ENCODE measurements around the gene GABARAP. TPM values are rescaled to one million over a fixed set of nuclear protein-coding genes. Genes with fewer than 3 reads are reported as not detected.
"Not testable (repeated sequence)": the region's sequence is repeated elsewhere in the genome, so short reads cannot be mapped to it uniquely, and the experiment has no call there.

Gene GABARAP
- total RNA-seq, 1 experiment from 2014 or later: 228 TPM

DNA sequence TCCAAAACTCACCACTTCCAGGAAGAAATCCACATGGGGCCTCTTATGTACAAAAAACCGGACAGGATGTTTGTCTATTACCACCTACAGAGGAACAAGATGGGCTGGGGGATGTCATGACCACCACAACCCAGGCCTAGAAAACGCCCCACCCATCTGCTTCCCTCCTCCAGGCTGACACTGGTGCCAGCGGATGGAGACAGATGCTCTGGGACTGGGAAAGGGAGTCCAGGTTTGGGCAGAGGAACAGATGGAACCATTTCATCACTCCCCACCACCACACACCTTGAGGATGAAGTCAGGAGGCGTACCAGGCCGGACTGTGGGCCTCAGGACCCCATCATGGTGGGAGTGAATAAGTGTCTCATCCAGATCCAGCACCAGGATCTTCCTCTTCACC, 4.5 kb upstream of the GABARAP start (continued):
- TF ChIP-seq, protein P1, sequence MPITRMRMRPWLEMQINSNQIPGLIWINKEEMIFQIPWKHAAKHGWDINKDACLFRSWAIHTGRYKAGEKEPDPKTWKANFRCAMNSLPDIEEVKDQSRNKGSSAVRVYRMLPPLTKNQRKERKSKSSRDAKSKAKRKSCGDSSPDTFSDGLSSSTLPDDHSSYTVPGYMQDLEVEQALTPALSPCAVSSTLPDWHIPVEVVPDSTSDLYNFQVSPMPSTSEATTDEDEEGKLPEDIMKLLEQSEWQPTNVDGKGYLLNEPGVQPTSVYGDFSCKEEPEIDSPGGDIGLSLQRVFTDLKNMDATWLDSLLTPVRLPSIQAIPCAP (CRISPR knock-in tag; IDR thresholded peaks at IDR 0.05): no peak
- no peak for TF ChIP-seq PRRX2 (CRISPR knock-in tag; IDR thresholded peaks at IDR 0.05)
- TF ChIP-seq, protein P2, sequence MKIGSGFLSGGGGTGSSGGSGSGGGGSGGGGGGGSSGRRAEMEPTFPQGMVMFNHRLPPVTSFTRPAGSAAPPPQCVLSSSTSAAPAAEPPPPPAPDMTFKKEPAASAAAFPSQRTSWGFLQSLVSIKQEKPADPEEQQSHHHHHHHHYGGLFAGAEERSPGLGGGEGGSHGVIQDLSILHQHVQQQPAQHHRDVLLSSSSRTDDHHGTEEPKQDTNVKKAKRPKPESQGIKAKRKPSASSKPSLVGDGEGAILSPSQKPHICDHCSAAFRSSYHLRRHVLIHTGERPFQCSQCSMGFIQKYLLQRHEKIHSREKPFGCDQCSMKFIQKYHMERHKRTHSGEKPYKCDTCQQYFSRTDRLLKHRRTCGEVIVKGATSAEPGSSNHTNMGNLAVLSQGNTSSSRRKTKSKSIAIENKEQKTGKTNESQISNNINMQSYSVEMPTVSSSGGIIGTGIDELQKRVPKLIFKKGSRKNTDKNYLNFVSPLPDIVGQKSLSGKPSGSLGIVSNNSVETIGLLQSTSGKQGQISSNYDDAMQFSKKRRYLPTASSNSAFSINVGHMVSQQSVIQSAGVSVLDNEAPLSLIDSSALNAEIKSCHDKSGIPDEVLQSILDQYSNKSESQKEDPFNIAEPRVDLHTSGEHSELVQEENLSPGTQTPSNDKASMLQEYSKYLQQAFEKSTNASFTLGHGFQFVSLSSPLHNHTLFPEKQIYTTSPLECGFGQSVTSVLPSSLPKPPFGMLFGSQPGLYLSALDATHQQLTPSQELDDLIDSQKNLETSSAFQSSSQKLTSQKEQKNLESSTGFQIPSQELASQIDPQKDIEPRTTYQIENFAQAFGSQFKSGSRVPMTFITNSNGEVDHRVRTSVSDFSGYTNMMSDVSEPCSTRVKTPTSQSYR (CRISPR knock-in tag; IDR thresholded peaks at IDR 0.05): no peak

DNA sequence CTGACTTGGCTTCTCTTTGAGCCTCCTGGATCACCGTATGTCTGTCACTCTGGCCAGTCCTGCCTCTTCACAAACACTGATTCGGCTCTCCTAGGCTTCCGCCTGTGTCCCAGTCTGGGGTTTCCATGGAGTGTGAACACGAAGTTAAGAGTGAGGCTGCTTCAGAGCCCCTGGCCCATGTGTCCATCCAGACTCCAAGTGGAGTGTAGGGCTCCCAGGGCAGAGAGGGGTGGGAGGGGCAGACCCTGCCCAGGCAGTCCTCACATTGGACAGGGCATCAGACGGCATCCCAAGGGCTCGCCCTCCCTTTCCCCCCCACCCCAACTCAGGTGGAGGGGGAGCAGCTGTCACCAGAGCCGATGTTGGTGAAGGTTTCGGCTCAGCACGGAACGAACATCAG, 1.6 kb upstream of the GABARAP start:
- not testable (repeated sequence) for DNase-seq (ENCODE audit: low spot score); ATAC-seq; H3K27me3 Mint-ChIP-seq (ENCODE audit: low read depth); H3K9me3 Mint-ChIP-seq
- H3K36me3 Mint-ChIP-seq: peaks cover 33% of the 10 kb centered on the region
- H3K4me3 Mint-ChIP-seq: peak overlapping the region; percentile 90; the same call in 1 of the 2 replicates
- ChIA-PET CTCF (interaction anchor here (3.4 kb wide), 2 partner anchors 24 to 38 kb away, joined by 16 to 21 read pairs; partner anchors contain the start of genes ACADVL, DLG4 and SLC2A4), POLR2A (interaction anchor here (1.0 kb wide), 1 partner anchor 9 kb away, joined by 4 read pairs; the partner anchor contains the start of gene DVL2)
- peak overlapping the region; percentile 76; the same call in 1 of the 2 replicates for H3K27ac Mint-ChIP-seq
- peaks cover 33% of the 10 kb centered on the region for H3K4me1 Mint-ChIP-seq

DNA sequence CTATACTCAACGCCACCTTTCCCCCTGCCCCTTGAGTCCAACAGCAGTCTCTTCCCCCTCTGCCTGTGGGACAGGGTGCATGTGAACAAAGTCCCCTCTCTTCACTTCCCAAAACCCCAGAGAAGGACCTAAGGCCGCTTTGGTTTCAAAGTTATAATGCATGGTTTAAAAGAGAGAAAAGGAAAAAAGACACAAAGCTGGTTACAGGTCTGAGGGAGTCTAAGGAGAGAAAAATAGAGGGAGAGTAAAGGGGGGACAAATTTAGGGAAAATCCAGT, 1.1 kb upstream of the GABARAP start:
- TF ChIP-seq, protein P3, sequence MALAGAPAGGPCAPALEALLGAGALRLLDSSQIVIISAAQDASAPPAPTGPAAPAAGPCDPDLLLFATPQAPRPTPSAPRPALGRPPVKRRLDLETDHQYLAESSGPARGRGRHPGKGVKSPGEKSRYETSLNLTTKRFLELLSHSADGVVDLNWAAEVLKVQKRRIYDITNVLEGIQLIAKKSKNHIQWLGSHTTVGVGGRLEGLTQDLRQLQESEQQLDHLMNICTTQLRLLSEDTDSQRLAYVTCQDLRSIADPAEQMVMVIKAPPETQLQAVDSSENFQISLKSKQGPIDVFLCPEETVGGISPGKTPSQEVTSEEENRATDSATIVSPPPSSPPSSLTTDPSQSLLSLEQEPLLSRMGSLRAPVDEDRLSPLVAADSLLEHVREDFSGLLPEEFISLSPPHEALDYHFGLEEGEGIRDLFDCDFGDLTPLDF (CRISPR knock-in tag; IDR thresholded peaks at IDR 0.05): no peak
- TF ChIP-seq ZNF416 (CRISPR knock-in tag; IDR thresholded peaks at IDR 0.05): no peak
- TF ChIP-seq, protein P4, sequence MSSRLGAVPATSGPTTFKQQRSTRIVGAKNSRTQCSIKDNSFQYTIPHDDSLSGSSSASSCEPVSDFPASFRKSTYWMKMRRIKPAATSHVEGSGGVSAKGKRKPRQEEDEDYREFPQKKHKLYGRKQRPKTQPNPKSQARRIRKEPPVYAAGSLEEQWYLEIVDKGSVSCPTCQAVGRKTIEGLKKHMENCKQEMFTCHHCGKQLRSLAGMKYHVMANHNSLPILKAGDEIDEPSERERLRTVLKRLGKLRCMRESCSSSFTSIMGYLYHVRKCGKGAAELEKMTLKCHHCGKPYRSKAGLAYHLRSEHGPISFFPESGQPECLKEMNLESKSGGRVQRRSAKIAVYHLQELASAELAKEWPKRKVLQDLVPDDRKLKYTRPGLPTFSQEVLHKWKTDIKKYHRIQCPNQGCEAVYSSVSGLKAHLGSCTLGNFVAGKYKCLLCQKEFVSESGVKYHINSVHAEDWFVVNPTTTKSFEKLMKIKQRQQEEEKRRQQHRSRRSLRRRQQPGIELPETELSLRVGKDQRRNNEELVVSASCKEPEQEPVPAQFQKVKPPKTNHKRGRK (CRISPR knock-in tag; IDR thresholded peaks at IDR 0.05; ENCODE audit: borderline replicate concordance): no peak
- TF ChIP-seq, protein P5, sequence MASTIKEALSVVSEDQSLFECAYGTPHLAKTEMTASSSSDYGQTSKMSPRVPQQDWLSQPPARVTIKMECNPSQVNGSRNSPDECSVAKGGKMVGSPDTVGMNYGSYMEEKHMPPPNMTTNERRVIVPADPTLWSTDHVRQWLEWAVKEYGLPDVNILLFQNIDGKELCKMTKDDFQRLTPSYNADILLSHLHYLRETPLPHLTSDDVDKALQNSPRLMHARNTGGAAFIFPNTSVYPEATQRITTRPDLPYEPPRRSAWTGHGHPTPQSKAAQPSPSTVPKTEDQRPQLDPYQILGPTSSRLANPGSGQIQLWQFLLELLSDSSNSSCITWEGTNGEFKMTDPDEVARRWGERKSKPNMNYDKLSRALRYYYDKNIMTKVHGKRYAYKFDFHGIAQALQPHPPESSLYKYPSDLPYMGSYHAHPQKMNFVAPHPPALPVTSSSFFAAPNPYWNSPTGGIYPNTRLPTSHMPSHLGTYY (CRISPR knock-in tag; IDR thresholded peaks at IDR 0.05): no peak
- ATAC-seq: no peak
- H3K9me3 Mint-ChIP-seq: no peaks in the 10 kb centered on the region
- DNase-seq (ENCODE audit: low spot score): no peak
- ChIA-PET CTCF (interaction anchor here (0.7 to 3.4 kb wide), 6 partner anchors 23 to 197 kb away, joined by 3 to 21 read pairs (median 8); partner anchors contain the start of genes ACADVL, DLG4 and SLC2A4), POLR2A (interaction anchor here (1.0 to 2.3 kb wide), 6 partner anchors 8 to 38 kb away, joined by 3 to 8 read pairs (median 6); partner anchors contain the start of genes ACADVL, CTDNEP1, DLG4 and DVL2)
- peaks cover 33% of the 10 kb centered on the region for H3K36me3 Mint-ChIP-seq
- H3K27ac Mint-ChIP-seq: peak overlapping the region; percentile 96
- H3K4me3 Mint-ChIP-seq: peak overlapping the region; percentile 90
- H3K4me1 Mint-ChIP-seq: peaks cover 33% of the 10 kb centered on the region
- H3K27me3 Mint-ChIP-seq (ENCODE audit: low read depth): no peaks in the 10 kb centered on the region

DNA sequence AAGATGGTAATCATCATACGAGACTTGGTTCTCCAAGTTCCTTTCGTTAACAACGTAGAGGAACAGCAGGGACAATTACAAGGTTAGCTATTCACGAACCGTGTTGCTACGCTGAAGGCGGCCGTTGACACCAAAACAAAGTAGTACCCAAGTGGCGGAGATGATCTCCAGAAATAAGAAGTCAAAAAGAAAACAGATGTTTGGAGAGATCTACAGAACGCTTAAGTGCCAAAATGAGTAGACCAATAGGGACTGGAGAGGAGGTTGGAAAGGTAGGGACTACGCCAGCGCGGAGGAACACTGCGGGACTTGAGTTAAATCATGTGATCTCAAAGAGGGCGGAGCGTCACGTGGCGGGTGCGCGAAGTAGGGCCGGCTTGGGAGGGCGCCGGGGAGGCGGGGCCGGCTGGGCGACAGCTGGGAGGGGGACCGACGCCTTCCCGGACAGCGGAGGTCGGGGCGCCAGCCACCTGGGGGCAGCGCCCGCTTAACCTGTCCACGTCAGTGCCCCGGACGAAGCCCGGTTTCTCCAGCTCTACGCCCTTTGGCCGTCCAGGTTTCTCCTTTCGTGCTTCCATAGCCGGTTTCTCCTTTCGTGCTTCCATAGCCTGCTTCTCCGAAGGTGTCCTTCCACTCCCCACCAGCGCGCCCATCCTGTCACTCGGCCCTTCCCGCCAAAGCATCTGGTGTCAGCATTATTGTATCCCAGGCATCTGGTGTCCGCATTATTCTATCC, 636 bp upstream of the GABARAP start:
- no peaks in the 10 kb centered on the region for H3K9me3 Mint-ChIP-seq
- H3K27me3 Mint-ChIP-seq (ENCODE audit: low read depth): no peaks in the 10 kb centered on the region
- ChIA-PET POLR2A (interaction anchor here (0.9 to 2.3 kb wide), 8 partner anchors 9 to 51 kb away, joined by 3 to 8 read pairs (median 4); partner anchors contain the start of genes ACADVL, CTDNEP1, DLG4 and ELP5), CTCF (interaction anchor here (0.5 to 3.4 kb wide), 11 partner anchors 23 to 309 kb away, joined by 3 to 21 read pairs (median 5); partner anchors contain the start of genes ACADVL, DLG4, NEURL4 and SLC2A4)
- H3K4me1 Mint-ChIP-seq: peaks cover 33% of the 10 kb centered on the region
- H3K36me3 Mint-ChIP-seq: peaks cover 33% of the 10 kb centered on the region
- ATAC-seq: peak; percentile 14
- DNase-seq (ENCODE audit: low spot score): peak; percentile 96
- peak overlapping the region; percentile 90 for H3K4me3 Mint-ChIP-seq
- H3K27ac Mint-ChIP-seq: peak overlapping the region; percentile 99
- no peak for TF ChIP-seq KAT7 (CRISPR knock-in tag; IDR thresholded peaks at IDR 0.05; ENCODE audit: borderline replicate concordance)
- no peak for TF ChIP-seq ZNF232 (CRISPR knock-in tag; IDR thresholded peaks at IDR 0.05)
- TF ChIP-seq, protein P6, sequence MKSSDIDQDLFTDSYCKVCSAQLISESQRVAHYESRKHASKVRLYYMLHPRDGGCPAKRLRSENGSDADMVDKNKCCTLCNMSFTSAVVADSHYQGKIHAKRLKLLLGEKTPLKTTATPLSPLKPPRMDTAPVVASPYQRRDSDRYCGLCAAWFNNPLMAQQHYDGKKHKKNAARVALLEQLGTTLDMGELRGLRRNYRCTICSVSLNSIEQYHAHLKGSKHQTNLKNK (CRISPR knock-in tag; IDR thresholded peaks at IDR 0.05): peak; percentile 82; the same call in 1 of the 2 replicates
- TF ChIP-seq, protein P7, sequence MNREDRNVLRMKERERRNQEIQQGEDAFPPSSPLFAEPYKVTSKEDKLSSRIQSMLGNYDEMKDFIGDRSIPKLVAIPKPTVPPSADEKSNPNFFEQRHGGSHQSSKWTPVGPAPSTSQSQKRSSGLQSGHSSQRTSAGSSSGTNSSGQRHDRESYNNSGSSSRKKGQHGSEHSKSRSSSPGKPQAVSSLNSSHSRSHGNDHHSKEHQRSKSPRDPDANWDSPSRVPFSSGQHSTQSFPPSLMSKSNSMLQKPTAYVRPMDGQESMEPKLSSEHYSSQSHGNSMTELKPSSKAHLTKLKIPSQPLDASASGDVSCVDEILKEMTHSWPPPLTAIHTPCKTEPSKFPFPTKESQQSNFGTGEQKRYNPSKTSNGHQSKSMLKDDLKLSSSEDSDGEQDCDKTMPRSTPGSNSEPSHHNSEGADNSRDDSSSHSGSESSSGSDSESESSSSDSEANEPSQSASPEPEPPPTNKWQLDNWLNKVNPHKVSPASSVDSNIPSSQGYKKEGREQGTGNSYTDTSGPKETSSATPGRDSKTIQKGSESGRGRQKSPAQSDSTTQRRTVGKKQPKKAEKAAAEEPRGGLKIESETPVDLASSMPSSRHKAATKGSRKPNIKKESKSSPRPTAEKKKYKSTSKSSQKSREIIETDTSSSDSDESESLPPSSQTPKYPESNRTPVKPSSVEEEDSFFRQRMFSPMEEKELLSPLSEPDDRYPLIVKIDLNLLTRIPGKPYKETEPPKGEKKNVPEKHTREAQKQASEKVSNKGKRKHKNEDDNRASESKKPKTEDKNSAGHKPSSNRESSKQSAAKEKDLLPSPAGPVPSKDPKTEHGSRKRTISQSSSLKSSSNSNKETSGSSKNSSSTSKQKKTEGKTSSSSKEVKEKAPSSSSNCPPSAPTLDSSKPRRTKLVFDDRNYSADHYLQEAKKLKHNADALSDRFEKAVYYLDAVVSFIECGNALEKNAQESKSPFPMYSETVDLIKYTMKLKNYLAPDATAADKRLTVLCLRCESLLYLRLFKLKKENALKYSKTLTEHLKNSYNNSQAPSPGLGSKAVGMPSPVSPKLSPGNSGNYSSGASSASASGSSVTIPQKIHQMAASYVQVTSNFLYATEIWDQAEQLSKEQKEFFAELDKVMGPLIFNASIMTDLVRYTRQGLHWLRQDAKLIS (CRISPR knock-in tag; IDR thresholded peaks at IDR 0.05; ENCODE audit: borderline replicate concordance): no peak
- TF ChIP-seq MYBL2 (CRISPR knock-in tag; IDR thresholded peaks at IDR 0.05): 0 out of 2 replicates have a peak, but pooled peaks have one; percentile 28

Measured in WTC11 (cell line).